NB4 (cell line): ENCODE data around the gene KAT6B.

Experiments
- MAX ChIP-seq: IDR thresholded peaks from 2 replicates; pipeline ENCODE4 v1.6.1; 2011; ENCODE audit warnings: low read depth, low read length
- MYC ChIP-seq: IDR thresholded peaks from 2 replicates; pipeline ENCODE4 v1.6.1; 2011; ENCODE audit warnings: low read depth, low read length
- POLR2A ChIP-seq: IDR thresholded peaks from 2 replicates; pipeline ENCODE4 v1.6.1; 2011; ENCODE audit warnings: mild to moderate bottlenecking; ENCODE audit not compliant: insufficient read length; ENCODE audit errors: extremely low read depth
- TF ChIP-seq, protein P1 (sequence below): IDR thresholded peaks from one replicate; pipeline ENCODE4 v1.5.1; 2012; ENCODE audit warnings: low read depth, low read length

DNA sequence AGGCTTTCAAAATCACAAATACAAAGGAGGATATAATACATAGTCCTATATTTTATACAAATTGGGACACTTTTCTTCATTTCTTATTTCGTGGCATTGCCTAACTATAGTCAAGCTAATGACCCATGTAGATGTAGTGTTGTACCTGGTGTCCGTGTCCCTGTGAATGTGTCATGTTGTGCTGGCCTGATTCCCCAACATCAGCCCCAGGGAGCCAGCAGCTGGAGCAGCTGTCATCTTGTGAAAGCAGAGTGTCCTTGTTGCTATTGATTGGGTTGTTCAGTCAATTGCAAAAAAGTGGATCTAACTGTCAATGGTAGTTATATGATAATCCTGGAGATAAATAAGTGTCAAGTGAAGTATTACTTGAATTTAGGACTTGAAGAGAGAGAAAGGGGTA lies 86.3 kb downstream of the KAT6B start:
- TF ChIP-seq POLR2A (no peak), MAX (no peak), MYC (no peak)
- TF ChIP-seq, protein P1, sequence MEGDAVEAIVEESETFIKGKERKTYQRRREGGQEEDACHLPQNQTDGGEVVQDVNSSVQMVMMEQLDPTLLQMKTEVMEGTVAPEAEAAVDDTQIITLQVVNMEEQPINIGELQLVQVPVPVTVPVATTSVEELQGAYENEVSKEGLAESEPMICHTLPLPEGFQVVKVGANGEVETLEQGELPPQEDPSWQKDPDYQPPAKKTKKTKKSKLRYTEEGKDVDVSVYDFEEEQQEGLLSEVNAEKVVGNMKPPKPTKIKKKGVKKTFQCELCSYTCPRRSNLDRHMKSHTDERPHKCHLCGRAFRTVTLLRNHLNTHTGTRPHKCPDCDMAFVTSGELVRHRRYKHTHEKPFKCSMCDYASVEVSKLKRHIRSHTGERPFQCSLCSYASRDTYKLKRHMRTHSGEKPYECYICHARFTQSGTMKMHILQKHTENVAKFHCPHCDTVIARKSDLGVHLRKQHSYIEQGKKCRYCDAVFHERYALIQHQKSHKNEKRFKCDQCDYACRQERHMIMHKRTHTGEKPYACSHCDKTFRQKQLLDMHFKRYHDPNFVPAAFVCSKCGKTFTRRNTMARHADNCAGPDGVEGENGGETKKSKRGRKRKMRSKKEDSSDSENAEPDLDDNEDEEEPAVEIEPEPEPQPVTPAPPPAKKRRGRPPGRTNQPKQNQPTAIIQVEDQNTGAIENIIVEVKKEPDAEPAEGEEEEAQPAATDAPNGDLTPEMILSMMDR: no peak
